ENCODE results near the gene MCM10. TPM values are rescaled to one million over a fixed set of nuclear protein-coding genes. Genes with fewer than 3 reads are reported as not detected.

Gene MCM10
- total RNA-seq, 1 donor from 2014 or later, result 1.5 TPM

DNA sequence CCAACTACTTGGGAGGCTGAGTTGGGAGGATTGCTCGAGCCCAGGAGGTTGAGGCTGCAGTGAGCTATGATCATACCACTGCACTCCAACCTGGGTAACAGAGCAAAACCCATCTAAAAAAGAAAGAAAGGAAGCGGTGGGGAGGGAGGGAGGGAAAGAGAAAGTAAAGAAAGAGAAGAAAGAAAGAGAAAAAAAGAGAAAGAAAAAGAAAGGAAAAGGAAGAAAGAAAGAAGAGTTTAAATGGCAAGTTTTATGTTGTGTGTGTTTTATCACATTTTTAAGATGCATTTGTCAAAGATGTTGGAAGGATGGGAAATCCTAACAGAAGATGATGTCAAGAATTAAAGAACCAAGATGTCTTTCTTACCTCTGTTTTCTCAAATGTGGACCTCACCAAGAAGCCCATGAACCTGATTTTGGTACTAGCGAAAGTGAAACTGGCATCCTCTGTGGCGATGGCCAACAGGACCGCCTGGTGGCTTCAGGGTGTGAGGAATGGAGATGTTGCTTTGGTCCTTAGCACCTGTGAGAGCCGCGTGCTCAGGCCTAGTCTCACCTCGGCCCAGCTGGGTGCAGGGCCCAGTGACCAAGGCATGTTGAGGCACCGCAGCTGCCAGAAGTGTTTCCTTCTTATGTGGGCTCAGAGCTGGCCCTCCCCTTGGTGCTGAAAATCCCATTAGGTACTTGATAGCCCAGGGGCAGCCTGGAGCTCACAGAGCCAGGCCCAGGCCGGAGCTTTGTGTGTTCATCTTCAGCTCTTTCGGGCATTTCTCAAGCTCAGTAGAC lies 63.0 kb downstream of the MCM10 start:
- Mint-ChIP-seq H3K4me3 (ENCODE audit: unreplicated experiment) (no peak overlapping the region), H3K9me3 (ENCODE audit: unreplicated experiment) (no peaks in the 10 kb centered on the region), H3K27ac (ENCODE audit: unreplicated experiment) (no peak overlapping the region), H3K36me3 (ENCODE audit: low read depth, unreplicated experiment) (no peaks in the 10 kb centered on the region), H3K4me1 (ENCODE audit: low read depth, unreplicated experiment) (no peaks in the 10 kb centered on the region), H3K27me3 (ENCODE audit: low read depth, unreplicated experiment) (peaks cover 12% of the 10 kb centered on the region)
- H3K4me1 ChIP-seq (ENCODE audit: insufficient read depth, low read length), result no peaks in the 10 kb centered on the region
- H3K27ac ChIP-seq (ENCODE audit: low read depth, low read length), result no peak overlapping the region
- FAIRE-seq (no peak), DNase-seq (ENCODE audit: low read depth) (no peak)
- H3K4me3 ChIP-seq (ENCODE audit: insufficient read depth, low read depth, low read length), result no peak overlapping the region
- no peak overlapping the region for H3K4me2 ChIP-seq (ENCODE audit: low read length)
- H3K9me3 ChIP-seq (ENCODE audit: insufficient read depth, low read depth, low read length), result no peaks in the 10 kb centered on the region
- no peak overlapping the region for H3K9ac ChIP-seq (ENCODE audit: low read length)
- TF ChIP-seq, protein P1, sequence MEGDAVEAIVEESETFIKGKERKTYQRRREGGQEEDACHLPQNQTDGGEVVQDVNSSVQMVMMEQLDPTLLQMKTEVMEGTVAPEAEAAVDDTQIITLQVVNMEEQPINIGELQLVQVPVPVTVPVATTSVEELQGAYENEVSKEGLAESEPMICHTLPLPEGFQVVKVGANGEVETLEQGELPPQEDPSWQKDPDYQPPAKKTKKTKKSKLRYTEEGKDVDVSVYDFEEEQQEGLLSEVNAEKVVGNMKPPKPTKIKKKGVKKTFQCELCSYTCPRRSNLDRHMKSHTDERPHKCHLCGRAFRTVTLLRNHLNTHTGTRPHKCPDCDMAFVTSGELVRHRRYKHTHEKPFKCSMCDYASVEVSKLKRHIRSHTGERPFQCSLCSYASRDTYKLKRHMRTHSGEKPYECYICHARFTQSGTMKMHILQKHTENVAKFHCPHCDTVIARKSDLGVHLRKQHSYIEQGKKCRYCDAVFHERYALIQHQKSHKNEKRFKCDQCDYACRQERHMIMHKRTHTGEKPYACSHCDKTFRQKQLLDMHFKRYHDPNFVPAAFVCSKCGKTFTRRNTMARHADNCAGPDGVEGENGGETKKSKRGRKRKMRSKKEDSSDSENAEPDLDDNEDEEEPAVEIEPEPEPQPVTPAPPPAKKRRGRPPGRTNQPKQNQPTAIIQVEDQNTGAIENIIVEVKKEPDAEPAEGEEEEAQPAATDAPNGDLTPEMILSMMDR (IDR thresholded peaks at IDR 0.05; ENCODE audit: insufficient read depth, low read depth, low read length), result no peak
- TF ChIP-seq EZH2 (IDR thresholded peaks at IDR 0.05; ENCODE audit: insufficient read depth, low read length), result no peak
- no peak overlapping the region for H2AFZ ChIP-seq (ENCODE audit: low read depth, low read length)
- no peaks in the 10 kb centered on the region for H3K27me3 ChIP-seq (ENCODE audit: insufficient read depth, low read length)
- no peaks in the 10 kb centered on the region for H4K20me1 ChIP-seq (ENCODE audit: insufficient read depth, low read length)
- no peaks in the 10 kb centered on the region for H3K36me3 ChIP-seq (ENCODE audit: insufficient read depth, low read length)
- H3K79me2 ChIP-seq (ENCODE audit: insufficient read depth, low read length), result no peaks in the 10 kb centered on the region

DNA sequence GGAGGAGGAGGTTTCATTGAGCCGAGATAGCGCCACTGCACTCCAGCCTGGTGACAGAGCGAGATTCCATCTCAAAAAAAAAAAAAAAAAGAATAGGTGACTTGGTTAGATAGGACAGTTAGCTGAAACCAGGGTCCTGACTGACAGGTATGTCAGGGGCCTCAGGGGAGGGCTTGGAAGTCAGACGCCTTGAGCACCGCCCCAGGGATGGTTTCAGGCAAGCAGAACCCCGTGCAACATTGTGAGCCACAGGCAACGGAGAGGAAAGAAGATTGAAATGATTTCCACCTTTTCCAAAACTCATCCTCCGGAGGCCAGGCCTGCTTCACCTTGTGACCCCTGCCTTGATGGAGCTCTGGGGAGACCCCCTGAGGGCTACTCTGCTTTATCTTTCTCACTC lies 64.2 kb downstream of the MCM10 start:
- no peaks in the 10 kb centered on the region for H3K27me3 ChIP-seq (ENCODE audit: insufficient read depth, low read length)
- H3K9ac ChIP-seq (ENCODE audit: low read length), result no peak overlapping the region
- FAIRE-seq (no peak), DNase-seq (ENCODE audit: low read depth) (no peak)
- H3K36me3 ChIP-seq (ENCODE audit: insufficient read depth, low read length), result no peaks in the 10 kb centered on the region
- H3K9me3 ChIP-seq (ENCODE audit: insufficient read depth, low read depth, low read length), result no peaks in the 10 kb centered on the region
- Mint-ChIP-seq H3K4me3 (ENCODE audit: unreplicated experiment) (no peak overlapping the region), H3K4me1 (ENCODE audit: low read depth, unreplicated experiment) (no peaks in the 10 kb centered on the region), H3K9me3 (ENCODE audit: unreplicated experiment) (no peaks in the 10 kb centered on the region), H3K27ac (ENCODE audit: unreplicated experiment) (no peak overlapping the region), H3K36me3 (ENCODE audit: low read depth, unreplicated experiment) (no peaks in the 10 kb centered on the region), H3K27me3 (ENCODE audit: low read depth, unreplicated experiment) (peaks cover 21% of the 10 kb centered on the region)
- TF ChIP-seq, protein P1 (IDR thresholded peaks at IDR 0.05; ENCODE audit: insufficient read depth, low read depth, low read length), result no peak
- TF ChIP-seq EZH2 (IDR thresholded peaks at IDR 0.05; ENCODE audit: insufficient read depth, low read length), result no peak
- no peaks in the 10 kb centered on the region for H4K20me1 ChIP-seq (ENCODE audit: insufficient read depth, low read length)
- no peaks in the 10 kb centered on the region for H3K4me1 ChIP-seq (ENCODE audit: insufficient read depth, low read length)
- H3K27ac ChIP-seq (ENCODE audit: low read depth, low read length), result no peak overlapping the region
- H3K4me3 ChIP-seq (ENCODE audit: insufficient read depth, low read depth, low read length), result no peak overlapping the region
- H3K79me2 ChIP-seq (ENCODE audit: insufficient read depth, low read length), result no peaks in the 10 kb centered on the region
- no peak overlapping the region for H2AFZ ChIP-seq (ENCODE audit: low read depth, low read length)
- H3K4me2 ChIP-seq (ENCODE audit: low read length), result no peak overlapping the region

DNA sequence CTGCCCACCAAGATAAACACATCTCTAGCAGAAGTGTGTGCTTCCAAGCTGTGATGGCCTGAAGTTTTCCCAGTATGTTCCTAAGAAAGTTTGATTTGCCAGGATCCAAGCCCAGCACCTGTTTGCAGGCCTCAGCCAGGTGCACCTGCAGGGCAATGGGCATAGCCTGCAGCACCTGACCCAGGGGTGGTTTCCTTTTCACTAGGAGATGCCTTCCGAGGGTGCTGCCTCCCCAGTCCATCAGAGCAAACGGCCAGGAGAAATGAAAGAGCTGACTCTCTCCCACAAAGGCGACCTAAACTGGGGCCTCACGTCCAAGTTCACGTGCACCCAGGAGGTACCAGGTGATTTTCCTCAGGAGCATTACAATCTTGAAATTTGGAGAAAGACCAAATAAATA lies 65.7 kb downstream of the MCM10 start:
- H3K4me2 ChIP-seq (ENCODE audit: low read length), result no peak overlapping the region
- Mint-ChIP-seq H3K4me1 (ENCODE audit: low read depth, unreplicated experiment) (peaks cover 6% of the 10 kb centered on the region), H3K9me3 (ENCODE audit: unreplicated experiment) (no peaks in the 10 kb centered on the region), H3K27me3 (ENCODE audit: low read depth, unreplicated experiment) (peaks cover 21% of the 10 kb centered on the region), H3K36me3 (ENCODE audit: low read depth, unreplicated experiment) (no peaks in the 10 kb centered on the region), H3K4me3 (ENCODE audit: unreplicated experiment) (no peak overlapping the region), H3K27ac (ENCODE audit: unreplicated experiment) (no peak overlapping the region)
- no peaks in the 10 kb centered on the region for H3K4me1 ChIP-seq (ENCODE audit: insufficient read depth, low read length)
- FAIRE-seq (no peak), DNase-seq (ENCODE audit: low read depth) (no peak)
- no peak for TF ChIP-seq EZH2 (IDR thresholded peaks at IDR 0.05; ENCODE audit: insufficient read depth, low read length)
- TF ChIP-seq, protein P1 (IDR thresholded peaks at IDR 0.05; ENCODE audit: insufficient read depth, low read depth, low read length), result no peak
- H2AFZ ChIP-seq (ENCODE audit: low read depth, low read length), result no peak overlapping the region
- peaks cover 4% of the 10 kb centered on the region for H3K27me3 ChIP-seq (ENCODE audit: insufficient read depth, low read length)
- H3K9ac ChIP-seq (ENCODE audit: low read length), result no peak overlapping the region
- no peak overlapping the region for H3K4me3 ChIP-seq (ENCODE audit: insufficient read depth, low read depth, low read length)
- H3K79me2 ChIP-seq (ENCODE audit: insufficient read depth, low read length), result no peaks in the 10 kb centered on the region
- H4K20me1 ChIP-seq (ENCODE audit: insufficient read depth, low read length), result no peaks in the 10 kb centered on the region
- H3K36me3 ChIP-seq (ENCODE audit: insufficient read depth, low read length), result no peaks in the 10 kb centered on the region
- no peaks in the 10 kb centered on the region for H3K9me3 ChIP-seq (ENCODE audit: insufficient read depth, low read depth, low read length)
- H3K27ac ChIP-seq (ENCODE audit: low read depth, low read length), result no peak overlapping the region
